NCI-H345 treated with DMSO at 0.1 percent for 48 hours (cell line): Measurements from ENCODE around the gene ZNF576.
"Not testable (repeated sequence)": the region's sequence is repeated elsewhere in the genome, so short reads cannot be mapped to it uniquely, and the experiment has no call there.

Experiments
- DNase-seq: peaks from one replicate; lab custom pipeline; 2025; ENCODE audit not compliant: unreplicated experiment; lab: John Stamatoyannopoulos, UW

Gene ZNF576

DNA sequence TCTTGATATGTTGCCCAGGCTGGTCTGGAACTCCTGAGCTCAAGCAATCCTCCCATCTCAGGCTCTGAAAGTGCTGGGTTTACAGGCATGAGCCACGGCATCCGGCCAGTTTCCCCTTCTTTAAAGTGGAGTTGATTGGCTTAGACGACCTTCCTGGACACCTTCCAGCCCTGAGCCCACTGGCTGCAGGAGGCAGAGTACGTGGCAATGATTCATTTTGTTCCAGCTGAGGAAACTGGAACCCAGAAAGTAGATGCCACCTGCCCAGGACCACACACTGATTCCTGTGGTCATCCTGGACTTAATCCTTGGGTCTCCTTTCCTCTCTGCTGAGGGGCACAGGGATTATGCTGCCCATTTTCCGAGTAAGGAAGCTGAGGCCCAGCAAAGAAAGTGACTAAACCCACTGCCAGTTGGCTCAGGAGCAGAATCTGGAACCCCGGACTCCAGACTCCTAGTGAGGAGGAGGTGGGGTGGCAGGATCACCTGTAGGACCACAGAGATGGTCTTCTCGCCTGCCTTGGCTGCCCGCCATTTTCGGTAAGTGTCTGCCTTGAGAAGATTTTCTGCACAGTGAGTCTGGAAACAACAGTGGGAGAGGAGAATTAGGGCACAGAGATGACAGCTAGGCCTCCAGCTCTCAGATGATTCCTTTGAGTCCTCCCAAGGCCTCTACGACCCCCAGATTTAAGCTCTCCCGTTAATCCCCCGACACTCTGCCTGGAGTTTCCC lies 21.8 kb upstream of the ZNF576 start:
- no peak for DNase-seq

DNA sequence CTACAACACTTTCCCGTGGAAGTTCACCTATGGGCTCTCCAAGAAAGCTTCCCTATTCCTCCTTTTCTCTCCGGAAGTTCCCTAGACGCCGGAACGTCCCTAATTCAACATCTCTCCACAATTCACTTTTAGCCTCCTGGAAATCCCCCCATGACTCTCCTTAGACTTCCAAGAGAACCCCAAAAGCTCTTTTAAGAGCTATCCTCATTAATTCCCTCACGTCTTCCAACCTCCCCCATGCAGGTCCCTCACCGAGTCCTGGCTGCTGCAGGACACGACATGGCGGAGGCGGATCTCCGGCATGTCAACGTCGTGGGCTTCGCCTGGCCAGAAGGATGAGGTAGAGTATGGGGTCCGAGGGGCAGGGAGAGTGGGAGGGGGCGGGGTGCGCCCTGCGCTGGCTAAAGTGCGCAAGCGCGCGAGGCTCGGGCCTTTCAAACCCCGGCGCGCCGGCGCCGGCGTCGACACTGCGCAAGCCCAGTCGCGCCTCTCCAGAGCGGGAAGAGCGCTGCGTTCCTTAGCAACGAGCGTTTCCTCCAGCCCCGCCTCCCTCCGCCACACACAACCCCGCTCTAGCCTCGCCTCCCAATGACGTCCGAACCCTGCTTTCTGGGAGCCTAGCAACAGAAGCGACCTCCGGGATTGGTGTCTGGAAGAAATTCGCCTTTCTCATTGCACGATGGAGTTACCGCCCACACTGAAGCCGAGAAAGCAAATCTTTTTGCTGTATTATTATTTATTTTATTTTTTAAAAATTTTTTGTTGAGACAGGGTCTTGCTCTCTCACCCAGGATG lies 21.0 kb upstream of the ZNF576 start, which contains the start of the genes PINLYP and XRCC1:
TSS of gene PINLYP (plus strand) at position 646 of the 795 bp plus-strand sequence. CDS start 1,391 bp downstream, outside the sequence.
TSS of gene XRCC1 (minus strand) at position 372 of the 795 bp plus-strand sequence. CDS start at position 303, 69 bp downstream.
- peak; percentile 93 for DNase-seq

DNA sequence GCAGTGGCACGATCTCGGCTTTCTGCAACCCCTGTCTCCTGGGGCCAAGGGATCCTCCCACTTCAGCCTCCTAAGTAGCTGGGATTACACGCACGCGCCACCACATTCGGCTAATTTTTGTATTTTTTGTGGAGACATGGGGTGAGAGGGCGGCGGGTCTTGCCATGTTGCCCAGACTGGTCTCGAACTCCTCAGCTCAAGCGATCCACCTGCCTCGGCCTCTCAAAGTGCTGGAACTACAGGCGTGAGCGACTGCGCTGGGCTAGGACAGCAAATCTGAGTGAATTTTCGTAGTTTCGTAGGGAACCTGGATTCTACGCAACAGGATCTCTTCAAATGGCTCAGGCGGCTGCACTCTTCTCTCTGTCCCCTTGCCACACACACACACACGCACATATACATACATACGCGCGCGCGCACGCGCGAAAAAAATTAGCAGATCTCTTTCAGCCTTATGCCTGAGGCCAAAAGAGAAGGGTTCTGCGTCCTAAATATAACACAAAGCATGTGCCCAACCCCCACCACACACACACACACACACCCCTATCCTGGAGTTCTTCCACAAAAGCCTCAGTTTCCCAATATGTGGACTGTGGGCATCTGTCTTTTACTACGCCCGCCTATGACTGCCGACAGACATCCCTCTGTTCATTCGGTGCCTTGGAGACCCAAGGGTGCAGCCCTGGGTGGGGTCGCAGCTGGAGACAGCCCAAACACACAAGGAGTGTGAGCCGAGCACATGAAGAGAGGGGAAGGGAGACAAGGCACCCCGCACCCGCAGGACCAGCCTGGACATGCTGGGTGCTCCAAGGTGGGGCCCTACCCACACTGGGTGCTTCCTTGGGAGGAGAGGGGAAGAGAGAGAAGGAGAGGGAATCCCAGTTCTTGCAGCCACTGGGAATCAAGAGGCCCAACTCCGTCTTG lies 20.2 kb upstream of the ZNF576 start:
- DNase-seq, result no peak

DNA sequence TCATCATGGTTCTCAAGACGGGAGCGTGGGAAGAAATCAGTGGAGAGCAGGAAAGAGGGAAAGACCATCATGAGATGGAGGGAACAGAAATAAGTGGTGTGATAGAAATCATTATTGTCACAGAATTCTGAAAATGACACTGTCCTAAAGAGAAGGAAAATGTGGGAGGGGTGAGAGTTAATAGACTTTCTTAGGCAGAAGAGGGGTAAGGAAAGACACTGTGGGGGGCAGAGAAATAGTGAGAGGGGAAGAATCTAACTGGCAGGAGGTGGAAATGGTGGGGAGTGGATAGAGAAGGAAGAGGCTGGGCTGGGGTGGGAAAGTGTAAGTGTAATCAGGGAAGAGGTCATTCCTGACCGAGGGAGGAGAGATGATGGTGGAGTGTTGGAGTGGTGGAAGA lies 17.6 kb upstream of the ZNF576 start:
- no peak for DNase-seq

DNA sequence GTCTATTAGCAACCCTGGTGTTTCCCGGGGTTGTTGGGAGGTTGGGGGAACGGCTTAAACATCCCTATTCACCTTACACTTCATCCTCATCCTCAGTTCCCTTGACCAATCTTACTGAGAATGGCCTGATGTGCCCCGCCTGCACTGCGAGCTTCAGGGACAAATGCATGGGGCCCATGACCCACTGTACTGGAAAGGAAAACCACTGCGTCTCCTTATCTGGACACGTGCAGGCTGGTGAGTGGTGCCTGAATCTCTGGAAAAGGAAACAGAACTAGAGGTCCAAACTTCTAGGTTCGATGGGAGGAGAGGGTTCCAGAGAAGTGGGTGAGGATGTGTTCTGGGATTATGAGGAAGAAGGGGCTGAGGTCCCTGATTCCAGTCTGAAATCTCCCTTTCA lies 14.9 kb upstream of the ZNF576 start:
- DNase-seq, result no peak

DNA sequence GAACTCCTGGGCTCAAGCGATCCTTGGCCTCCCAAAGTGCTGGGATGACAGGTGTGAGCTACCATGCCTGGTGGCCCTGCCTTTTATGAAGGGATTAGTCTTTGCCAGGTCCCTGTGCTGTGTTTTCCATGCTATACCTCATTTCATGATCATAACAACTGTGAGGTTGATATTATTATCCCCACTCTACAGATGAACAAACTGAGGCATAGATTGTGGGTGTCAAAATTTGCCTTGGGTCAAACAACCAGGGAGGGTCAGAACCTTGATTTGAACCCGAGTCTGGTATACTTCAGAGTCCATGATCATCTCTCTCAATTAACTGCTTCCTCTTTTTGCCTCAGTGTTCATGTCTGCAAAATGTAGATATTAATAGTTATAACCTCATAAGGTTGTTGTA lies 13.9 kb upstream of the ZNF576 start:
- DNase-seq, result no peak

DNA sequence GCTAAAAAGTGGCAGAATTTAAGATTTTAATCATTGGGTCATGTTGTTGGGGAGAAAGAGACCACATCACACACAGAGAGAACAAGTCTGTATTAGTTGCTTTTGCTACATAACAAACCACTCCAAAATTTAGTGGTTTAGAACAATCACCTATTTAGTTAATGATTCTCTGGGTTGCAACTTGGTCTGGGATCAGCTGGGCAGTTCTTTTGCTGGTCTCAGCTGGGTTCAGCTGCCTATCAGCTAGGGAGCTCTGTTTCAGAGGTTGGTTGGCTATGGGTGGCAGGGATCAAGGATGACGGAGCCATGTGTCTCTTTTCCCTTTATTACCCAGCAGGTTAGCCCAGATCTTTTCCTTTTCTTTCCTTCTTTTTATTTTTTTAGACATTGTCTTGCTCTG lies 11.9 kb upstream of the ZNF576 start:
- DNase-seq, result no peak

DNA sequence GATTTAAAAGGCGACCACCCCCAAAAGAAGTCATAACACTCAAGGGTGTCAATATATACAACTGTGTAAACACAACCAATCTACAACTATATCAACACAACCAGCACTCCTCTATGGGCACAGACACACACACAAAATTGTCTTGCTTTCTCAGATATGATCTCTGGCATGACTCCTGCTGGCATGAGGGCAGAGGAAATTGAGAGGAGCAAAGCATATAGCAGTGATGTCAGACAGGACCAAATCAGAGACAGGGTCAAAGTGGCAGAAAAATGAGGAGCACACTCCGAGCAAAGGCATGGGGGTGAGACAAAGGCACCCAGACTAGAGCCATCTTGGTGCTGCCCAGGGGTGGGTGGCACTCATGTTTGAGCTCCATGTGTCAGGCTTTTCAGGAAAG lies 10.0 kb upstream of the ZNF576 start:
- no peak for DNase-seq

DNA sequence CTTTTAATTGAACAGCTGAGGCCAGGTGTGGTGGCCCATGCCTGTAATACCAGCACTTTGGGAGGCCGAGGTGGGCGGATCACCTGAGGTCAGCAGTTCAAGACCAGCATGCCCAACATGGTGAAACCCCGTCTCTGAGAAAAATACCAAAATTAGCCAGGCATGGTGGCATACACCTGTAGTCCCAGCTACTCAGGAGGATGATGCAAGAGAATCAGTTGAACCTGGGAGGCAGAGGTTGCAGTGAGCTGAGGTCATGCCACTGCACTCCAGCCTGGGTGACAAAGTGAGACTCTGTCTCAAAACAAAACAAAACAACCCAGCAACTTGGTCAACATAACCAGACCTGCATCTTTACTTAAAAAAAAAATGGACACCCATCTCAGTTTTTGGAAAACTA lies 9.4 kb upstream of the ZNF576 start:
- not testable (repeated sequence) for DNase-seq

DNA sequence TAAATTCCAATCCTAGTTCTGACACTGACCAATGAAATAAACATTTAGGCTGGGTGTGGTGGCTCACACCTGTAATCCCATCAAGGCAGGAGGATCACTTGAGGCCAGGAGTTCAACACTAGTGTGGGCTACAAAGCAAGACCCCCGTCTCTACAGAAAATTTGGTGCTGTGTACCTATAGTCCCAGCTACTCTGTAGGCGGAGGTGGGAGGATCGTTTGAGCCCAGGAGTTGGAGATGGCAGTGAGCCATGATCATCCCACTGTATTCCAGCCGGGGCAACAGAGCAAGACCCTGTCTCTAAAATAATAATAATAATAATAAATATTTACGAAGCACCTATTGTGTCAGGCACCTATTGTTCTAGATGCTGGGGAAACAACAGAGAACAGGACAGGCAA lies 7.1 kb upstream of the ZNF576 start:
- DNase-seq, result no peak

DNA sequence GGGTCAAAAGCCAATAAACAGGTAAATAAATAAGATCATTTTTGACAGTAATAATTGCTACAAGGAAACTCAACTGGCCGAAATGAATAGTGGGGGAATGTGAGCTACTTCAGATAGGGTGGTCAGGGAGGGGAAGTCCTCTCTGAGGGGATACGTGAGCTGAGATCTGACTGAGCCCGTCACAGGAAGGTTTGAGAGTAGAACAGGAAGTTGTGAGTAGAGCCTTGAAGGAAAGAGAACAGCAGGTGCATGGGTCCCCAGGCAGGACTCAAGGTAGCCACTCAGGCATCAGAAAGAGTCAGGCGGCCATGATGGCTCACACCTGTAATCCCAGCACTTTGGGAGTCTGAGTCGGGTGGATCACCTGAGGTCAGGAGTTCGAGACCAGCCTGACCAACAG lies 6.7 kb upstream of the ZNF576 start:
- DNase-seq, result no peak

DNA sequence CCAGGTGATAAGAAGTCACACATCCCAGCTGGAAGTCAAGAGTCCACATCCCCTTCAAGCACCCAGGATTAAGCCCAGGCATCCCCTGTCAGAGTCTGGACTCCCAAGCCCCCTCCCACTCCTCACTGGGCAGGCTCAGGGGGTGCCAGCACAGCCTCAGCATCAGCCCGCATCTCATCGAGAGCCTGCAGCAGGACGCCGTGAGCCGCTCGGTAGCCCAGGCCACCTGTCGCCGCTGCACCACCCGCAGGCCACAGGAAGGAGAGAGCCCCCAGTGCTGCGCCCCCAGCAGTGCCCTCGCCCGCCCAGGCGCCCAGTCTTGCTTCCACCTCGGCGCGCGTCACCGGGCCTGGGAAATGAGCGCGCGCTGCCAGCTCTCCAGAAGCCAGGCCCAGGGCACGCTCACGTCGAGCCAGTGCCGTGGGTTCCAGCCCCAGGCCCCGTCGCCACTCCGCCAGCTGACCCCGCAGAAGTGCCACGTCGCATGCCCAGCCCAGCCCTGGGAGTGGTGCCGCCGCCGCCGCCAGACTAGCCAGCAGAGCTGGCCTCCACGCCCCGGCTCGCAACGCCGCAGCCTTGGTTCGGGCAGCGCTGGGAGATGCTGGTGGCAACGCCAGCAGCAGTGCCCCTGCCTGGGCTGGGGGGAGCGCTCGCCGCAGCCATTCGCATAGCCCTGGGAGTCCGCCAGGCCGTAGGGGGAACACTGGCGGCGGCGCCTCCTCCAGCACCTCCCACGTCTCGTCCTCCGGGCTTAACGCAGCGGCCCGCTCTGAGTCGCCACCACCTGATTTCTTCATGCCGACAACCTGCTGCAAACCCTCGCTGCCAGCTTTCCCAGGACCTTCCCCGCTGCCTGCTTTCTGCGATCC lies 4.3 kb upstream of the ZNF576 start:
- DNase-seq, result no peak

DNA sequence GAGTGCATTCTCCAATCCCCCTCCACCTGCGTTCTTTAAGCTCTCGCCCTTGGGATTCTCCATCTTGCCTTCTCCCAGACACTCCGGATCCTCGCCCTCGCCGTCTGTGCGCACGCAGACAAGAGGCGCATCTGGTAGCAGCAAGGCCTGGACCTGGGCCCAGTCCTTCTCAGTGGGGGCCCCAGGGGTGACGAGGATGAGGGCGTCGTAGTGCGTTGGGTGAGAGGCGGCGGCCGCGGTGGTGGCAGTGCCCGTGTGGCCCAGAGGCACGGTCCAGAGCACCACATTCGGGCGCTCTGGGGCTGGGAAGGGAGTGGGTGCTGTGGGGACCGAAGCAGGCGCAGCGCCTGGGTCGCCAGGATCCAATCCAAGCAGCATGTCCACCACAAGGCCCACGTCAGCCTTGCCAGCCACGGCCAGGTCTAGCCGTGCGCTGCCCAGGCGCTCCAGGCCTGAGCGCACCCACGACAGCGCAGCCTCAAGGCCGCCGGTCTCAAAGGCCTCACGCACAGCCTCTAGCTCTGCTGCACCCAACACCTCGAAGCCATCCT lies 3.5 kb upstream of the ZNF576 start:
- no peak for DNase-seq

DNA sequence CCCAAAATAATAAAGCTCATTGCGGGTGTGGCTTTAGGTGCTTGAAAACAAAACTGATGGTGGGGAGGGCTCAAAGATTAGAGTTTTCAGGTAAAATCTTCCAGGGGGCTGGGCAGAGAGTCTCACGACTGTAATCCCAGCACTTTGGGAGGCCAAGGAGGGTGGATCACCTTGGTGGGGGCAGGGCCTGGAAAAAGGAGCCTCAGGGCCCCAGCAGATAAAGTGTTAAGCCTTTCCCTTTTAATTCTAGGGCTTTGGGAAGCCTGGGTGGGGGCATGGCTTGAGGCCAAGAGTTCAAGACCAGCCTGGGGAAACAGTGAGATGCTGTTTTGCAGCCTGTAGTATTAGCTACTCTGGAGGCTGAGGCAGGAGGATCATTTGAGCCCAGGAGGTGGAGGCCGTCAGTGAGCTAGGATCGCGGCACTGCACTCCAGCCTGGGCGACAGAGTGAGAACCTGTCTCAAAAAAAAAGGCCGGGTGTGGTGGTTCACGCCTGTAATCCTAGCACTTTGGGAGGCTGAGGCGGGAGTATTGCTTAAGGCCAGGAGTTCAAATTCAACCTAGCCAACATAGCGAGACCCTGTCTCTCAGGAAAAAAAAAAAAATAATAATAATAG lies 2.2 kb upstream of the ZNF576 start:
- no peak for DNase-seq

DNA sequence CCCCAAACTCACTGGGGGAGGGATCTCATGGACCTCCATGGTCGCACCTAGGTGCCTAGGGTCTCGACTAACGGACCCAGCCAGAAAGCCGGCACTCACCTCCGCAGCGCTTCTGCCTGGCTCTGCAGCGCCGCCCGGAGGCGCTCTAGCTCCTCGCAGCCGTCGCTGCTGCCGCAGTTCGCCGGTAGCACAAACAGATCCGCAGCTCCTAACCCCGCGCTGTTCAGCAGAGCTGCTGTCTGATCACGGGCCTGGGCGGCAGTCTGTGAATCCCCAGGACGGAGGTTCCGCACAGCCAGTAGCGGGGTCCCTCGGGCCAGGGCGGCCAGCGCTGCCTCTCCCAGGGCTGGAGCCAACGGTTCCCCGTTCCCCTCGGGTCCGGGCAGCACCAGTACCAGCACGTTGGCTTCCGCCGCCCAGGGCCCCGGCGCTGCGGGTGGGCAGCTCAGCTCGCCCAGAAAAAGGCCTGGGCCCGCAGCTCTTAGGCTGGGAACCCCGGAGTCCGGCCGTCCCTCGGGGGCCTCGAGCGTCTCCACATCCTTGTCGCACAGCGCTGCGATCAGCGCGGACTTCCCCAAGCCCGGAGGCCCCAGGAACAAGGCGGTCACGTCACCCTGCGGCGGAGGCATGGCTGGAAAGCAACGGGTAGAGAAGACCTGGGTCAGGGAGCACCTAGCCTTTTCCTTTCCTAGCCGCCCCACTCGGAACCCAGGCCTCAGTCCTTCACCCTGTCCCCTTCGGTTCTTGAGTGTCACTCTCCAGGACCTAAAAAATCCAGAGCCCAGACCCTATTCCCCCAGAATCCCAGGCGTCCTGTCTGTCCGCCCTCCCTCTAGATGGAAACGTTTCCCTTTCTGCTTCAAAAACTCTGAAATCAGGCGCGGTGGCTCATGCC lies 1.4 kb upstream of the ZNF576 start:
- DNase-seq, result no peak

DNA sequence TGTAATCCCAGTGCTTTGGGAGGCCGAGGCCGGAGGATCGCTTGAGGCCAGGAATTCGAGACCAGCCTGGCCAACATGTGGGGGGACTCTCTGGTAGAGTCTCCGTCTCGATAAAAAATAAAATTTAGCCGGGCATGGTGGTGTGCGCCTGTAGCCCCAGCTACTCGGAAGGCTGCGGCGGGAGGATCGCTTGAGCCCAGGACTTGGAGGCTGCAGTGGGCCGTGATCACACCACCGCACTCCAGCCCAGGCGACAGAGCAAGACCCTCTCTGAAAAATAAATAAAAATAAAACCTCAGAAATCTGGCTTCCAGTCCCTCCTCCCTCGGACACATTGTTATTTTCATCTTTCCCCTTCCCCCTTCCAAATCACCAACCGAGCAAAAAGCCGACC lies 793 bp upstream of the ZNF576 start:
- no peak for DNase-seq

DNA sequence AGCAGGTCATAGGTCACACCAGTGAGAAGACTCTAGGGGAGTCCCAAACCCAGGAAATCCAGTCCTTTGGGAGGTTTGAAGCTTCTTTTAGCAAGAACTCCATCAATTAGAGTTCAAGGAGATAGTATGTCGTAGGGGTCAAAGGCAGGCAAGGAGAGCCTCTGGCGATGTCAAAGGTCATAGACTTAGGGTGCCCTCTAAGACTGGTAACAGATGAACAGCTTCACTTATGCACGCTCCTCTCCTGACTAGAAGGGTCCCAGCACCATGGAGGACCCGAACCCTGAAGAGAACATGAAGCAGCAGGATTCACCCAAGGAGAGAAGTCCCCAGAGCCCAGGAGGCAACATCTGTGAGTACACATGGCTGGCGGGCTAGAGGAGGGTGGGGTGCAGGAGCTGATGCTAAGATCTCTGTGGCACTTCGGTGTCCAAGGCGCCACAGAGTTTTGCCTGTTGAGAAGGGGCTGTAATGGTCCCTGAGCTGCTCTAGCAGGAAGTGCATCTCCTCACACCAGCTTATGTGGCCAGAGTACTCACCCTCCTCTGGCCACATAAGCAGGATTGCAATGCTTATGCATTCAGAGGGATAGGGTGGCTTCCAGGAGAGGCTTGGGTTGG lies 557 bp downstream of the ZNF576 start:
- DNase-seq, result no peak

DNA sequence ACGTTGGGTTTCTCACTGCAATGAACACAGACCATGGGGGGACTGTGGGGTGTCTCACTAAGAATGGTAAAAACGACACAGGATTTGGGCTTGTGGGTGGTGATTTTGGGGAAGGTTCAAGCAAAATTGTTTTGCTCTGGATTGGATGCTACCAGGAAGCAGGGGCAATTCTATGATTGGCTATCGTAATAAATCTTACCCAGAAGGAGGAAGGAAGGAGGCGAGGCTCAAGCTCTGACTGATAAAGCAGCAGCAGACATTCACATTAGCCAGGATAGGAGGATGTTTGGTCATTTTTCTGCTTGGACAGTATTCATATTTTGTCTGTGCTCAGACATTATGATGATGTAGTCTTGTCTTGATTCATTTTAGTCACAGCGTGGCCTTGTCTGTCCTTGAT lies 1.5 kb downstream of the ZNF576 start:
- no peak for DNase-seq
